ENCODE results near the gene ATRN.

Gene ATRN

GRCh38 chr20:3628502-3629314 lies 157.9 kb downstream of the ATRN start:
- no peak for DNase-seq (ENCODE audit: low read depth in 3 of 3)

- no peak for DNase-seq (ENCODE audit: low read depth in 3 of 3)
These were observed 159.1 kb downstream of the ATRN start for GRCh38 chr20:3629893-3630292.

GRCh38 chr20:3630429-3630828 lies 159.6 kb downstream of the ATRN start:
- DNase-seq (ENCODE audit: low read depth in 3 of 3), result no peak

GRCh38 chr20:3631534-3631933 lies 160.7 kb downstream of the ATRN start:
- DNase-seq (ENCODE audit: low read depth in 3 of 3), result no peak

GRCh38 chr20:3632311-3633004 lies 161.6 kb downstream of the ATRN start:
- no peak for DNase-seq (ENCODE audit: low read depth in 3 of 3)

GRCh38 chr20:3633913-3634478 lies 163.2 kb downstream of the ATRN start:
- no peak for DNase-seq (ENCODE audit: low read depth in 3 of 3)

- no peak for DNase-seq (ENCODE audit: low read depth in 3 of 3)
These were observed 164.5 kb downstream of the ATRN start for GRCh38 chr20:3635346-3635745.

GRCh38 chr20:3640259-3640658 lies 169.4 kb downstream of the ATRN start:
- no peak for DNase-seq (ENCODE audit: low read depth in 3 of 3)

GRCh38 chr20:3645309-3646066 lies 174.7 kb downstream of the ATRN start:
- no peak for DNase-seq (ENCODE audit: low read depth in 3 of 3)

- DNase-seq (ENCODE audit: low read depth in 3 of 3), result no peak
These were observed 175.2 kb downstream of the ATRN start for GRCh38 chr20:3646067-3646440.

- DNase-seq (ENCODE audit: low read depth in 3 of 3), result no peak
These were observed 175.8 kb downstream of the ATRN start for GRCh38 chr20:3646651-3647050.

- DNase-seq (ENCODE audit: low read depth in 3 of 3), result no peak
These were observed 176.7 kb downstream of the ATRN start for GRCh38 chr20:3647473-3647872.

GRCh38 chr20:3648951-3649350 lies 178.1 kb downstream of the ATRN start:
- DNase-seq (ENCODE audit: low read depth in 3 of 3), result no peak

GRCh38 chr20:3651204-3651962 lies 180.6 kb downstream of the ATRN start:
- no peak for DNase-seq (ENCODE audit: low read depth in 3 of 3)

GRCh38 chr20:3652221-3652620 lies 181.4 kb downstream of the ATRN start:
- no peak for DNase-seq (ENCODE audit: low read depth in 3 of 3)

- no peak for DNase-seq (ENCODE audit: low read depth in 3 of 3)
These were observed 182.1 kb downstream of the ATRN start for GRCh38 chr20:3652676-3653596.

GRCh38 chr20:3653921-3654320 lies 183.1 kb downstream of the ATRN start:
- no peak for DNase-seq (ENCODE audit: low read depth in 3 of 3)

GRCh38 chr20:3654326-3655130 lies 183.7 kb downstream of the ATRN start:
- DNase-seq (ENCODE audit: low read depth in 3 of 3), result no peak

GRCh38 chr20:3655131-3655405 lies 184.2 kb downstream of the ATRN start:
- DNase-seq (ENCODE audit: low read depth in 3 of 3), result no peak

Measured in stimulated activated CD4-positive, alpha-beta T cell treated with anti-CD3 and anti-CD28 coated beads, TNF-alpha, amount 100 ng/mL, for 48 hours (primary cell).